Measurements from ENCODE around the gene XIRP2.
"Not testable (repeated sequence)": the region's sequence is repeated elsewhere in the genome, so short reads cannot be mapped to it uniquely, and the experiment has no call there.

XIRP2 gene

DNA sequence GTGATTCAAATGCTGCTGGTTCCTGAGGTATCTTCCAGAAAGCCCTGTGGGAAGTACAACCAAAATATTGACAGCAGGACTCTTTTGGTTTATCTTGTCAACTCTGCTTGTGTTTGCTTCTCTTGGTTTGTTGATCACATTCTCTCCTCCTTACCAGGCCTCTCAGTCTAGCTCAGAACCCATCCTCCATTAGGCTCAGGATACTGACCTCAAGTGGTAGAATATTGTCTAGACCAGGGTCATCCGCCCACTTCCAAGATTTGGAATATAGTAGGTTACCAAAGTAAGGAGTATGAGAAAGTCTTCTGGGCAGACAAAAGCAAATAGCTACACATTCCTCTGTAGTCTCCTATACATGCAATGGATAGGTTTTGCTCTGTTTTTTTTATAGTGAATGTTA lies 56.6 kb downstream of the XIRP2 start:
- DNase-seq: no peak

GRCh38 chr2:166957686-166958085 lies 69.4 kb downstream of the XIRP2 start:
- no peak for DNase-seq

GRCh38 chr2:166958986-166959481 lies 70.8 kb downstream of the XIRP2 start:
- DNase-seq: no peak

DNA sequence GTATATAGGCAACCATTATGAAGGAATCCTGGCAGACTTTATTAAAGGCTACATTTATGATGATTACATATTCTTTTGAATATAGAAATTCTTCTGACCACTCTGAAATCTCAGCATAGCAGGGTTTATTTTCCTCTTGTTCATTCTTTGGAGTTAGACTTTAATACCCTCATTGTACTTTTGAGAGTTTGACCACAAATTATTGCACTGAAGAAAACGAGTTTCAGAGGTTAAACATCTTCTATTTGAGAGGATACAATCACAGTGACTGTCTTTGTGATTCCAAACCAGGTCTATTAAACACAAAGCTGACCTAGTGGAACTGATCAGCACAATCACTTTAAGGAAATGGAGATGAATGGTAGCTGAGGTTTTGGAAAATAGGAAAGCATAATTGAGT lies 71.3 kb downstream of the XIRP2 start:
- DNase-seq: no peak

- DNase-seq: no peak
Observed at GRCh38 chr2:166960702-166961270, 72.5 kb downstream of the XIRP2 start.

DNA sequence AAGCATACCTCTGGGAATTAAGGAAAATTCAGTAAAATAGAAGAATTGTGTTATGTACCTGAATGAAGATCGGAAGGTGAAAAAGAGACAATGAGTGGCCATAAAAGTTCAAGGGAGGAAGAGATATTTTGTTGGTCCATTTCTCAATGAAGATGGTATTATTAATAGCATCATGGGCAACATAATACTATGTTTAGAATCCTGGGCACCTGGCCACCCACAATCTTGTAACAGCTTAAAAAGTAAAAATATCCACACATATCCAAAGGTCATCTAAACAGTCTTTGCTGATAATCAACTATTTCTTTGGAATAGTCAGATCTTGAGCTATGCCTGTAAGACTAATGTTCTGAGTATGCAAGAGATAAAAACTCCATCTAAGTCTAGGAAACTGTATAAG lies 73.7 kb downstream of the XIRP2 start:
- DNase-seq: no peak

- DNase-seq: no peak
Observed at GRCh38 chr2:166969486-166969885, 81.2 kb downstream of the XIRP2 start.

- no peak for DNase-seq
Observed at GRCh38 chr2:166972002-166972401, 83.7 kb downstream of the XIRP2 start.

- no peak for DNase-seq
Observed at GRCh38 chr2:166972418-166972817, 84.1 kb downstream of the XIRP2 start.

- DNase-seq: no peak
Observed at GRCh38 chr2:166984188-166984587, 95.9 kb downstream of the XIRP2 start.

GRCh38 chr2:166984797-166985196 lies 96.5 kb downstream of the XIRP2 start:
- DNase-seq: no peak

DNA sequence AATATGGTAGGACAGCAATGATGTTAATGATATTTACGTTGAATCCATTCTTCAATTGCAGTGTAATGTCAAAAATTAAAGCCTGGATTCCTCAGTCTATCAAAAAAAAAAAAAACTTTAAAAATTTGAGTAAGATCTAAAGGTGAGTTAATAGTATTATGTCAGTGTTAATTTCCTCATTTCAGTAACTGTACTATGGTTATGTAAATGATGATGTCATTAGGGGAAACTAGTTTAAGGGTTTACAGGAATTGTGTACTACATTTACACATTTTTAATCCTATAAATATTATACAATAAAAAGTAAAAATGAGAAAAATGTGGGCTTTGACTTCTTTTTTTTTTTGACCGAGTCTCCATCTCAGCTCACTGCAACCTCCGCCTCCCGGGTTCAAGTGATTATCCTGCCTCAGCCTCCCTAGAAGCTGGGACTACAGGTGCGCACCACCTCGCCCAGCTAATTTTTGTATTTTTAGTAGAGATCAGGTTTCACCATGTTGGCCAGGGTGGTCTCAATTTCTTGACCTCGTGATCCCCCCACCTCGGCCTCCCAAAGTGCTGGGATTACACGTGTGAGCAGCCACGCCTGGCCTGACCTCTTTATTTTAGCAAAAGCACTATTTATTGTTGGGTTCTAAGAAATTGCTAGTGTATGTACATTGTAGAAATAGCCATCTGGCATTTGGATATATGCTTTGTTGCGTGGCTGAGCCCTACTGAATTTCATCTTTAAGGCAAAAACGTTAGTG lies 106.5 kb downstream of the XIRP2 start:
- DNase-seq: no peak

GRCh38 chr2:166996465-166996864 lies 108.2 kb downstream of the XIRP2 start:
- no peak for DNase-seq

DNA sequence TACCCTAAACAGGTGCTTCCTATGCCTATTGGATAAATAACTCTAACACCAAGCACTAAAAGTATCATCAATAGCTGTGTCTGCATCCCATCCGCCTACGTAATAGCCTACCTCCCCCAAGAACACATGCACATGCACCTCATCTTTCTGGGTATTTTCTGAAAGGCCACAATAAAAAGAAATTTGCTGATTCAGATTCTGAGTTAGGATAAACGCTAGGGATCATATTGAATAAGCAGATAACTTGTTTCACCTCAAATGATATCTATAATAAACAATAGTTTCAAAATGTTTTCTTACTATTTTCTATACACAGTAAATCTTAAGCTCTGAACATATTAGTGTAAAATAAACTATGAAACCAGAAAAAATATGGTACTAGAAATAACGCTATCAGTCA lies 112.9 kb downstream of the XIRP2 start:
- DNase-seq: no peak

DNA sequence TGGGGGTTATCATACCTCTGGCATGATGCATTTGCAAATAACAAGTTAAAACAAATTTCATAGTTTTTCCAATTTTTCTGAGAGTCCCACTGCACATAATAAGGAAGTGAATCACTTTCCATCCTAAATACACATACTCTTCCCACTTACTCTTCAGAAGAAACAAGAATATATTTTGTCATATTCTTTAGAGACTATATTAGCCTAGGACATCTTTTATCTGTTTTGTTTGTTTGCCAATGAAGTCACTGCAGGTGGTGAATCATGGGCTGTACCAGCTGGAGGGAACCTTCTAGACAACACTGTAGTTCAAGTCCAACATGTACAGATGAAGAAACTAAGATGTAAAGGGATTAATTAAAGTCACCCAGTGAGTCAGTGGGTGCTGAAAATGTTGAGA lies 116.8 kb downstream of the XIRP2 start:
- no peak for DNase-seq

DNA sequence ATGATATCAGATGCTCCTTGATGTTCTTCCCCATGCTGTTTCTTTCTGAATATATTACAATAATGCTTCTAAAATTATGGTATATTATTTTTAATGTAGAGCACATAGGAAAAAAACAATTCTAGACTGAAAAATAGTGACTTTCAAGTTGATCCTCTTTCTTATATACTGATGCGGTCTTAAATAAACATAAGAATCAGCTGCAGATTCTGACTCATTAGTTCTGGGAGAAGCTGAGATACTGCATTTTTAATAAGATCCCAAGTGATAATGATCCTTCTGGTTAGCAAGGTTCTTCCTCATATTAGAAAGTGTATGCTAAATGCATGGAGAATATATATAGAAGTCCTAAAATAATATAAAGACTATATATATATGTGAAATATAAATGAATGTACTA lies 124.9 kb downstream of the XIRP2 start:
- DNase-seq: no peak

- no peak for DNase-seq
Observed at GRCh38 chr2:167015806-167016205, 127.5 kb downstream of the XIRP2 start.

DNA sequence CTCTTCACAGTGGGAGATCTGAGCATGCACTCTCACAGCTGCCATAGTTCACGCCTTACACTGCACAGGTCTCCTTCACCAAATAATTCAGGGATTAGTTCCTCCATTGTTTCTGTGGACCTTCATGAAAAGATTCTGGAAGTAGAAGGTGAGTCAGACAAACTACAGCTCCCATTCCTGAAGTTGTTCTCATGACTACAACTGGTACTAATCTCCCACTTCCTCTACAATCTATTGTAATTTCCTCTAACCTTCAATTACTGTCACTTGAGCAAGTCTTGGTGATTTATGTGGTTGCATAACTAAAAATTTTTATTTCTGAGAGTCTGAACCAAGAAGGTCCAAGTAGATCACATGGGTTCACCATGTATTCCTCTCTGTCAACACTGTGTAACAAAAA lies 128.7 kb downstream of the XIRP2 start:
- no peak for DNase-seq

DNA sequence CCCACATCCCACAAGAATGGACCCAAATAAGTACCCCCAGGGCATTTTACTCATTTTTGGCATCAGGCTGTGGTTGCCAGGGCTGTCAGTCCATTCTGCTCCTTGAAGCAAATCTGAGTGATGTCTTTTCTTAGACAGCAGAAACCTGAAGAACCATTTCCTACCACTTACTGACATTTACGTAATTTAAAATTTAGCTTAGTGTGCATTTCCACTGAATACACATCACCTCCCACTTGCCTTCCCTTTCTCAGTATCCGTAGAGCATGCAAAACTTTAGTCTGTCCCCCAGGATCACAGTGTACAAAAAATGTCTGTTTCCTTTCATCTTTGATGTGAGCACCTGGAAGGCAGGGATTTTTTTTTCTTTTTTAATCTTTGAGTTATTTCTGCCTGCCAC lies 130.3 kb downstream of the XIRP2 start:
- no peak for DNase-seq

DNA sequence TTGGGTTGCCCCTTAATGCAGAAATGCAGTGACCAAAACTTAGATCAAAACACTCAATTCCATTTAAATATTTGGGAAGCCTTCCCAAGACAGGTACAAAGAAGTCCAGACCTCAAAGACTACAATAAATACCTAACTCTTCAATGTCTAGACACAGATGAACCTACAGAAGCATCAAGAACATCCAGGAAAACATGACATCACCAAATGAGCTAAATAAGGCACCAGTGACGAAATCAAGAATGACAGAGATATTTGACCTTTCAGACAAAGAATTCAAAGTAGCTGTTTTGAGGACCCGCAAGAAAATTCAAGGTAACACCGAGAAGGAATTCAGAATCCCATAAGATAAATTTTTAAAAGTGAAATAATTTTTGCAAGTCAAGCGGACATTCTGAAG lies 140.2 kb downstream of the XIRP2 start:
- DNase-seq: no peak

DNA sequence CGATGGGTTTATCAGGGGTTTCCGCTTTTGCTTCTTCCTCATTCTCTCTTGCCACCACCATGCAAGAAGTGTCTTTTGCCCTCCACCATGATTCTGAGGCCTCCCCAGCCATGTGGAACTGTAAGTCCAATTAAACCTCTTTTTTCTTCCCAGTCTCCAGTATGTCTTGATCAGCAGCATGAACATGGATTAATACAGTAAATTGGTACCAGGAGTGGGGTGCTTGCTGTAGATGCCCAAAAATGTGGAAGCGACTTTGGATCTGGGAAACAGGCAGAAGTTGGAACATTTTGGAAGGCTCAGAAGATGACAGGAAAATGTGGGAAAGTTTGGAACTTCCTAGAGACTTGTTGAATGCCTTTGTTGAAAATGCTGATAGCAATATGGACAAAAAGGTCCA lies 146.7 kb downstream of the XIRP2 start:
- DNase-seq: not testable (repeated sequence)

- DNase-seq: no peak
Observed at GRCh38 chr2:167048829-167049228, 160.5 kb downstream of the XIRP2 start.

GRCh38 chr2:167049659-167050058 lies 161.4 kb downstream of the XIRP2 start:
- DNase-seq: no peak

DNA sequence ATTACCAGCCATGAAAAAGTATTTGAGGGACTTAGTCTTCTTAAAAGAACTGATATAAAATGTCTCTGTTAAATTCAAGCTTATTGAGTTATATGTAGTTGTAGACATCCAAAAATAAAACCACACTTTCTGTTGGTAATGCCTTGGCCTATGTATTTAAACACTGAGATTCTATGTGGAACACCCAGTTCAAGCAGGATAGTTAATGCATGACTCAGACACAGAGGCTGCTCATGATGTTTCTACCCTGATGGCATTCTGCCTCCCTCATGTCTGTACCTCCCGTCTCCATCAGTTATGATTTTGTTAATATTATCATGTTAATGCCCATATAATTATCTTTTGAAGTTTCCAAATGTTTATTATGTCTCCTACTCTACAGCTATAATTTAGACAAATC lies 164.5 kb downstream of the XIRP2 start:
- no peak for DNase-seq

DNA sequence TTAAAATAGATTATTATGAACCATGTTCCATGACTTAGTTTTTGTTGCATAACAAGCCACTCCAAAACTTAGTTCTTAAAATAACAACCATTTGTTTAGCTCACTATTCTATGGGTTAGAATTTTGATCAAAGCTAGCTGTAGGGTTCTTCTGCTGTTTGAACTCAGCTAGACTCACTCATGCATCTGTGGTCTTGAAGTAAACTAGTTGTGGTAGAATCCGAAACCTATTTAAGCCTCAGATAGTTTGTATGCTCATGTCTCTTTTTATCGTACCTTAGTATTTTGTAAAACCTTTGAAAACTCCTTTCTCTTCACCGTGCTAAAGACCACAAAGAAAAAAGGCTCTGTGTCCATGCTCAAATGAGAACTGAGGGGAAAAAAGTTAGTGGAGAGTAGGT lies 166.6 kb downstream of the XIRP2 start:
- no peak for DNase-seq
